Measurements from ENCODE around the gene BLVRB.

DNA sequence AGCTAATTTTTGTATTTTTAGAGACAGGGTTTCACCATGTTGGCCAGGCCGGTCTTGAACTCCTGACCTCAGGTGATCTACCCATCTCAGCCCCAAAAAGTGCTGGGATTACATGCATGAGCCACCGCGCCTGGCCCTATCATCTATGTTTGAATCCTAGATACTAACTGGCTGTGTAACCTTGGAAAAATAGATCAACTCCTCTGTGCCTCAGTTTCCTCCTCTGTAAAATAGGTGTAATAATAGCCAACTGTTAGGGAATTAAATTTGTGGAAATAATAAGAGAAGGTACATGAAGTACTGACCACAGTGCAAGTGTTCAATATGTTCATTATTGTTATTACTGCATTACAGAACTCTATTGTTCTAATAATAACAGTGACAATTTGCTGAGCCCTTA, 5.6 kb upstream of the BLVRB start:
- TF ChIP-seq, protein P1, sequence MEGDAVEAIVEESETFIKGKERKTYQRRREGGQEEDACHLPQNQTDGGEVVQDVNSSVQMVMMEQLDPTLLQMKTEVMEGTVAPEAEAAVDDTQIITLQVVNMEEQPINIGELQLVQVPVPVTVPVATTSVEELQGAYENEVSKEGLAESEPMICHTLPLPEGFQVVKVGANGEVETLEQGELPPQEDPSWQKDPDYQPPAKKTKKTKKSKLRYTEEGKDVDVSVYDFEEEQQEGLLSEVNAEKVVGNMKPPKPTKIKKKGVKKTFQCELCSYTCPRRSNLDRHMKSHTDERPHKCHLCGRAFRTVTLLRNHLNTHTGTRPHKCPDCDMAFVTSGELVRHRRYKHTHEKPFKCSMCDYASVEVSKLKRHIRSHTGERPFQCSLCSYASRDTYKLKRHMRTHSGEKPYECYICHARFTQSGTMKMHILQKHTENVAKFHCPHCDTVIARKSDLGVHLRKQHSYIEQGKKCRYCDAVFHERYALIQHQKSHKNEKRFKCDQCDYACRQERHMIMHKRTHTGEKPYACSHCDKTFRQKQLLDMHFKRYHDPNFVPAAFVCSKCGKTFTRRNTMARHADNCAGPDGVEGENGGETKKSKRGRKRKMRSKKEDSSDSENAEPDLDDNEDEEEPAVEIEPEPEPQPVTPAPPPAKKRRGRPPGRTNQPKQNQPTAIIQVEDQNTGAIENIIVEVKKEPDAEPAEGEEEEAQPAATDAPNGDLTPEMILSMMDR (IDR thresholded peaks at IDR 0.05): no peak
- no peak for TF ChIP-seq POLR2AphosphoS5 (IDR thresholded peaks at IDR 0.05; ENCODE audit: low read depth, low read length)
